Ureter (tissue), 1 donor: ENCODE measurements around the gene ETV6. TPM values are rescaled to one million over a fixed set of nuclear protein-coding genes. Genes with fewer than 3 reads are reported as not detected.

Source experiments
- DNase-seq: peaks from one replicate; pipeline ENCODE4 v3.0.0-alpha.2; 2020; ENCODE audit warnings: low spot score
- total RNA-seq: library from RNA; stranded (reverse); gene quantifications from one replicate; pipeline ENCODE4 v1.2.4, GENCODE V29; 2023
- donor health status: DM: yes; HTN: yes; CAD: no.

ETV6 gene
- total RNA-seq, 1 donor from 2014 or later, result 97.4 TPM

- no peak for DNase-seq
Measured at GRCh38 chr12:11694528-11694927, 45.1 kb downstream of the ETV6 start.

DNA sequence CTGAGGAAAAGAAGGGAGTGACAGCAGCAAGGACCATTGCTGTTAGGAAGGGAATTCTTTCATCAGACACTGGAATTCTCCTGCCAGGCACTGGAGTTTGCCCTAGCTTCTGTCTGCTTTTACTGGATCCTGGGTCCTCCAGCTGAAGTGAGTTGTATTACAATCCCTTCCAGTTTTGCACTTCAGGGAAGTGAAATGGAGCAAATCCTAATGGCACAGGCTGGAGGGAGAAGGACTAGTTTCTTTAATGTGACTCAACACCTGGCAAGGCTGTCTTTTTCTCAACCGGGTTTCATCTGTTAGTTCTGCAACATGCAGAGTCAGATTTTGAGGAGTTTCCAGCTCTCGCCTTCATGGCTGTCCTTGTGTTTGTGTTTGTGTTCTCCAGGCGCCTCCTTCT lies 45.8 kb downstream of the ETV6 start:
- DNase-seq, result no peak

DNA sequence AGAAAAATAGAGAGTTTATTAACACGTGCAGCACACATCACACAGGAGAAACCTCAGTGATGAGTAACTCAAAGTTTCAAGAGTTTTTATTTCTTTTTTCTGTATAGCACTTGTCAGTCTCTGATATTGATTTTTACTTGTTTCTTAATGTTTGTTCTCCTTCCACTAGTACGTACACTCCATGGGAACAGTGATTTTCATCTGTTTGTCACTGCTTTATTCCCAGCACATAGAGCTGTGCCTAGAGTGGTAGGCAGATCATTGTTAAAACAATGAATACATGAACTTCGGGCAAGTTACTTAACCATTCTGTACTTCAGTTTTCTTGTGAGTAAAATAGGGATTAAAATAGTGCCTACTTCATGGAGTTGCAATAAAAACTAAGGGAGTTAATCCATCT lies 46.6 kb downstream of the ETV6 start:
- no peak for DNase-seq

GRCh38 chr12:11697131-11697530 lies 47.7 kb downstream of the ETV6 start:
- no peak for DNase-seq

- DNase-seq, result no peak
Measured at GRCh38 chr12:11697670-11698387, 48.4 kb downstream of the ETV6 start.

- no peak for DNase-seq
Measured at GRCh38 chr12:11698729-11699128, 49.3 kb downstream of the ETV6 start.

DNA sequence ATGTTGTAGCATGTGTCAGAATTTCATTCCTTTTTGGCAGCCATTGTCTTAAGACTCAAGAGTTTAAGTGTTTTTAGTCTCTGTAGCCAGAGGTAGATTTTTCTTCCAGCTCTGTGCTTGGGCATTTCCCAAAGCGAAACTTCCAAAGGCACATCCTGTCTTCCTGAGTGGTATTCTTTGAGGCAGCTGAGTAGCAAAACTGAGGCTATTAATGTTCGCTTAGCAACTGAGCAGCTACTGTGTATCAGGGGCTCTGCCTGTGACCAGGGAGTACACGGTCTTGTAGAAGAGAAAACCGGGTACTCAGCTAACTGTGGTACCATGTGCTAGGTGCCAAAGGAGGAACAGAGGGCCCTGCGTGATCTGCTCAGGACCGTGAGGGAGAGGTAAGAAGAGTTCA lies 52.0 kb downstream of the ETV6 start:
- DNase-seq, result no peak

DNA sequence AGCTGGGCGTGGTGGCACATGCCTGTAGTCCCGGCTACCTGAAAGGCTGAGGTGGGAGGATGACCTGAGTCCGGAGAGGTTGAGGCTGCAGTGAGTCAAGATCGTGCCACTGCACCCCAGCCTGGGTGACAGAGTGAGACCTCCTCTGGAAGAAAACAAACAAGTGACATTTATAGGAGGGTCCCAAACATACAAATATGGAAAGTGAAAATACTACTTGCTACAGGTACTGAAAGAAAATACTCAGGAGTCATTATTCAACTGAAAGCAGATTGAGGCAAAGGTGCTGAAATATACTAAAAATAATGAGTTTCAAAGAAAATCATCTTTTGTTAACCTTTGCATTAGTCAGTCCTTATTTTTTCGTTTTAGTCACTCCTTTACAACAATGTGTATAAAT lies 53.5 kb downstream of the ETV6 start:
- no peak for DNase-seq

DNA sequence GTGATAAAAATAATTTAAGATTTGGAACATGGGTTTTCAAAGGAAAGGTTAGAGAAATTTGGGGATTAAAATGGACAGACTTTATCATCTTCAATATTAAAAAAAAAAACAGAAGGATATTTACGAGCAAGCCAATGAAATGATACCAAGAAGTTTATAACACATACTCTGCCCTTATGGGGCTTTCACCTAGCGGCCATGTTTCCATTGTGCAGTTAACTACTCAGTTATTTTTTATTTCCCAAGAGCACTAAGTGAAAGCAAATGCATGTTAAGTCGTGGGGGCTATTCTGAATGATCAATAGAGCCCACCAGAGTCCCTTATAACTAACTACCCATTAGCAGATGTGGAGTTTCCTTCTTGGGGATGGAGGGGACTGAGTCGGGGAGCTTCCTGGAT lies 53.9 kb downstream of the ETV6 start:
- no peak for DNase-seq

DNA sequence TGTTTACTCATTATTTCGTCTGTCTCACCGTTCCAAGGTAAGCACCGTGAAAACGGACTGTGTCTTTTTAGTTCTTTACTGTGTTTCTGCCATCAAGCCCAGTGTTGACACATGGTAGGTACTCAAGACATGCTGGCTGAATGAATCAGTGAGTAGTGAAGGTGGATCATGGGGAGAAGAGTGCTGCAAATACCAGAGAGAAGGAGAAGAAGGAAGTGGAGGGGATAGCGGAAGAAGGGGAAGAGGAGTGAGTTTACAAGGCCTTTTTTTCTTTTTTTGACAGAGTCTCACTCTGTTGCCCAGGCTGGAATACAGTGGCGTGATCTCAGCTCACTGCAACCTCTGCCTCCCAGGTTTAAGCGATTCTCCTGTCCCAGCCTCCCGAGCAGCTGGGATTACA lies 54.6 kb downstream of the ETV6 start:
- no peak for DNase-seq

GRCh38 chr12:11705010-11705409 lies 55.5 kb downstream of the ETV6 start:
- no peak for DNase-seq

- no peak for DNase-seq
Measured at GRCh38 chr12:11706509-11707379, 57.3 kb downstream of the ETV6 start.

DNA sequence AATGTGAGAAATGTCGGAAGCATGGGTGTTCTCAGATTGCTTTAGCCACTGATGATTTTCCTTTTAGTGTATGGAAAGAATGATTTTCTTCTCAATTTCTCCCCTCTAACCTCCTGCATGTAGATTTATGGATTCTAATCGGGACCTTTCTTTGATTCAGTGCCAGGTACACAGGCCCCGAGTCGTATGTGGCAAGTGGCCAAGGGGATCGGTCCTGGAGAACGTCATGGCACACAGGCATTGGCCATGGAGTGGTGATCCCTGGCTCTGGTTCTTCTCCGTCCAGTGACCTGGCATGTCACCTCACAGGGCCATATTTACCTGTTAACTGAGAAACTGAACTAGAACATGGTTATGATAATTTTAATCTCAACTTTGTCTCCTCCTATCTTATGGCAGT lies 58.1 kb downstream of the ETV6 start:
- DNase-seq, result no peak

DNA sequence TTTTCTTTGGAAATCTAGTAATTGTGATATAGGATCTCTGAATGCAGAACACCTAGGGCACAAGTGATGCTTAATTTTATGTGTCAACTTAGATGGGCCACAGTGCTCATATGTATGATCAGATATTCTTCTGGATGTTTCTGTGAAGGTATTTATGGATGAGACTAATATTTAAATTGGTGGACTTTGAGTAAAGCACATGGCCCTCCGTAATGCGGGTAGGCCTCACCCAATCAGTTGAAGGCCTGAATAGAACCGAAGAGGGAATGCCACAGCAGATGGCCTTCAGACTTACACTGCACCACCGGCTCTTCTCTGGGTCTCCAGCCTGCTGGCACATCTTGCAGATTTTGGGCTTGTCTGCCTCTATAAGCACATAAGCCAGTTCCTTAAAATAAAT lies 60.0 kb downstream of the ETV6 start:
- DNase-seq, result no peak

DNA sequence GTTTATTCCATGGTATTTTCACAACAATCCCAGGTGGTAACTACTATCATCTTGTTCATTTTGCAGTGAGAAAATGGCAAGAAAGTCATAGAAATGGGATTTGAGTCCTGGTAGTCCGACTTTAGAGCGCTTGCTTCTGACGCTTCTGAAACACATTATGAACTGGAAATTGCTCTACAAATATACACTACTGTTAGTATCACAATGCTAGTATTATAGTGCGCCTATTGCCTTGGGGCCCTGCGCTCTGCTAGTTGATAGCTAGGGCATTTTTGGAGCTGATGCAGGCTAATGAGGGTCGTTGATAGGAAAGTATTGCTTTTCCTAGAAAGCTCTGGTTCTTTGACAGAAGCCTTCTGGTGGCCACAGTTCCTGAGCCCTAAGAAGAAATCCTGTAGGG lies 61.0 kb downstream of the ETV6 start:
- no peak for DNase-seq

DNA sequence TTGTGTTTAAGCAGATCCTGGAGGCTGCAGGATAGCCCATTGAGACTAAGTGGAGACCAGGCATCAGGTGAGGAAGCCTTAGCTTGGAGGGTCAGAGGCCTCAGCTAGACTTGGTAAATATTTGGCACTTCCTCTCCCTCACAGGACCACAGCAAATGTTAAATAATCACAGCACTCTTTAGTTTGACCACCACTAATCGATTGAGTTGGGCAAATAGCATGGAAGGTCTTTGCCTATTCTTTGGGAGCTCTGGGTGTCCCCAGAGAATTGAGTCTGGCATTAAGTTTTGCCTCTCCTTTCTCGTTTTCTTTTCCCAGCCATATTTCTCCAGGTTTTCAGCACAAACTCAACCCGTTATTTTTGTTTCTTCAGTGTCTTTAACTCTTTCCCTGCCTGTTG lies 61.4 kb downstream of the ETV6 start:
- no peak for DNase-seq

DNA sequence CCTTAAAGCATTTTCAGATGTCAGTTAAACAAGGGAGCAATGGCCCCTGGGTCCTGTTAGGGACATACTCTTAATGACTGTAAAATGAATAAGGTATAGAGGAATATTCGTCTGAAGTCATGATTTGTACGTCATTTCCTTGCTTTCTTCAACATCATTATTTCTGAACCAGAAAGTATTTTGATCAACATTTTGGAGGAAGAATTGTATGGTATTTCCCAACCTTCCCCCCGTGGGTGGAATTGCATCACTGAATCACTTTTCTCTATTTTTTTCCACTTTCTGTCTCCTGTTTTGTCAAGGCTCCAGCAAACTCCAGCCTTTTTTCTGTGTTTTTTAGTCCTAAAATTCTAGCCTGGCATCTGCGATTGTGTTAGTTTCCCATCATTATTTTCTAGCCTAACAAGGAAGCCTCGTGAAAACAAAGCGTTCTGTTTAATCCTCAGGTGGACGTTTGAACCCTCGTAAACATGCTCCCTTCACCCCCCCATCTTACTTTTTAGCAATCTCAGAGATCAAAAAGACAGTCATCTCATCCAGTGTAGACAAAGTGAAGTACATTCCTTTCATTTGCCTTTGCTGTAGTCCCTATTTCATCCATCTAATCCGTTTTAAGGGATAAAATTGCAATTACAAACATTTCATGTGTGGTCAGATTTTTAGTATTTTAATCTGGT lies 62.3 kb downstream of the ETV6 start:
- DNase-seq, result no peak

- no peak for DNase-seq
Measured at GRCh38 chr12:11712491-11712890, 63.0 kb downstream of the ETV6 start.

DNA sequence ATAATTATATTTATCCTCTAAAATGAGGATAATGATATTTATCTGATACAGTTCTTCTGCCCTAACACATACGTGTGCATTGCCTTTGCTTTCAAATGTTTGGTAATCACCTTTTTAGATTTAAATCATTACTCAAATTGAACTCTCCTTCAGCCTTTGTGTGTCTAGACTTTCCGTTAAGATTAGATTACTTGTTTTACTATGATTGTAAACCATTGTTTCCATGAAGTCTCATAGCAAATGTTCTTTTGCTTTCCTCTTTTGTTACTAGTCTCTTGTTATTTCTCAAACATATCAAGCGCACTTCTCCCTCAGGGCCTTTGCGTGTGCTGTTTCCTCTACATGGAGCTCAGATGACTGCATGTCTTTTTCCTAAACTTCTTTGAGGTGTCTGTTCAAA lies 63.7 kb downstream of the ETV6 start:
- no peak for DNase-seq

GRCh38 chr12:11714626-11715025 lies 65.2 kb downstream of the ETV6 start:
- no peak for DNase-seq

GRCh38 chr12:11715621-11716020 lies 66.1 kb downstream of the ETV6 start:
- no peak for DNase-seq

DNA sequence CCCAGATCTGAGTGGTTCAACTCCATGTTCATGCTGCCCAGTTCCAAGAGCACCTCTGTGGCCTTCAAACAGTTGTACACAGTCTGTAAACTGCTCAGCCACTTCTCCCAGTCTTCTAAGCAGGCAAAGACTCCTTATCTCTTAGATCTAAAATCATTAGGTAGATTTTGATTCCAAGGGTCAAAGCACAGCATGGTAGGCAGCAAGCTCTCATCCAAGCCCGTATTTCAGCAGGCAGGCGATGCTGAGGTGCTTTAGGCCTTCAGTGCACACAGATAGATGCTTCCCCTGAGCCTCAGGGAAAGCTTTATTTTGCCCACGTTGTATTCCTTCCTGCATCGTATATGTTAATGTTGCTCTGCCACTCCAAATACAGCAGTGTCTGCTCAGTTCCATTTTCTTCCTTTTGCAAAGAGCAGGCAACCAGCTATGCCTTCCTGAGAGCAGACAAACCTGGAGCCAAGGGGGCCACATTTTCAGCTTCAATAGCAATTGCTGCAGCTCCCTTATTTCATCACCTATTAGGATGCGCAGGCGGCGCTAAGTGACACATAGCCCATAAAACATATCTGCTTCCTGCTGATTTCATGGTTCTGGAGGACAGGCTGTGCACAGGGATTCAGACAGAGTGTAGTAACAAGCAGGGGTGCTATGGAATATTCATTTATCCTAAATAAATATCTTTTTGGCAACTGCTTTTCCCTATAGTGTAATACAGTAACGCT lies 67.5 kb downstream of the ETV6 start:
- no peak for DNase-seq
